NCI-H748 treated with DMSO at 0.1 percent for 48 hours (cell line): ENCODE measurements around the gene CCSER1.

Experiments
- DNase-seq: peaks from one replicate; lab custom pipeline; 2025; lab: John Stamatoyannopoulos, UW

Gene CCSER1

DNA sequence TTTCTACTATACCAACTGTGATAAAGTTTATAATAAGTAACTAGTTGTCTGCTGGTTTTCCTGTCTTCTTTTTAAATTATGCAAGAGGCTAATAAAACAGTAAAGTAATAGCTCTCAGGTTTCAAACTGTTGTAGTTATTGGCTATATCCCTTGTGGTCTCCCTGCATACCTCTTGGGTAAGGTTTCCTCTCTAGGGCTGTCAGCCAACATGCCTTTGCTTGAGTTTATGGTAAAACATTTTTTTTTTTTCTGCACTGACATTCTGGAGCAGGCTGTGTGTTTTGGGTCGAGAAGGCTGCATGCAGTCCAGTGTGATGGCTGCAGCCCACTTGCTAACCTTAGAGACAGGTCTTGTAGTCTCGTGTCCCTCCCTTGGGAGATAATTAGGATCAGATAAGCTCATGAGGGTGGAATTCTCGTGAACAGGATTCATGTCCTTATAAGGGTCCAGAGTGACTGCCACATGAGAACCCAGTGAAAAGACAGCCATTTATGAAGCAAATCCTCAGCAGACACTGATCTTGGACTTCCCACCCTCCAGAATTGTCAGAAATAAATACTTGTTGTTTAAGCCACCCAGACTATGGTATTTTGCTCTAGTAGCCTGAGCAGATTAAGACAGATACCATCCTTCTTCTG lies 831.2 kb downstream of the CCSER1 start:
- no peak for DNase-seq

DNA sequence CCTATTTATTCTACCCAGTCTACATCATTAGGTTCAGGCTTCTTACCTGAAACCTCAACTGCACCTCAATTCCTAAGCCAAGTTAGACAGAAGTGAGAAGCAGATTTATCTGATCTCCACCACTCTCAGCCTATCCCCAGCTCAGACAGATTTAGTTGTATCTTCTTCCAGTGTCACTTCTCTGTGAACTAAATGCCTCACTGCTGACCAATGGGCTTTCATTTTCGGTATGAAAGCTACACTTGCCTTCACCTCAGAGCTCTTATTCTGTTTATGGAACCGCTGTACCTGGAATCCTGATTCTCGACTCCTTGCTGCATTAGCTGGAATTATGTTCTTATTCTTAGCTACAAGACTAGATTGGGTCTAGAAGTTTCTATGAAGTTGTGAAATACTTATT lies 833.2 kb downstream of the CCSER1 start:
- DNase-seq = no peak

DNA sequence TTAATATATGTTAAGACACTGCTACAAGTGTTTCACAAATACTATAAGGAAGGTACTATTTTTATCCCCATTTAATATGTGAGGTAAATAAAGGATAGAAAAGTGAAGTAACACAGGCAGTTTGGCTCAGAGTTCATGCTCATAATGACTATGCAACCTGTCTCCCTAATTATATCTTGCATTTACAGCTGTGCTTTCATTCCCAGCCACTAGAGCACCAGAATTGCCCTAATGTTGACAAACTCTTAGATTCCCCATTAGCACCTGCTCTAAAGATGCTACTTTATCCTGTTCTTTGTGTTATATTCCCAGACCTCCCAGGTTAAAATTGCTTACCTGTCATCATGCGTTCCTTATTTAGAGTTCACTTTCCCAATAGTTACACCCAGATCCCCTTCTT lies 833.6 kb downstream of the CCSER1 start:
- peak; percentile 39 for DNase-seq

DNA sequence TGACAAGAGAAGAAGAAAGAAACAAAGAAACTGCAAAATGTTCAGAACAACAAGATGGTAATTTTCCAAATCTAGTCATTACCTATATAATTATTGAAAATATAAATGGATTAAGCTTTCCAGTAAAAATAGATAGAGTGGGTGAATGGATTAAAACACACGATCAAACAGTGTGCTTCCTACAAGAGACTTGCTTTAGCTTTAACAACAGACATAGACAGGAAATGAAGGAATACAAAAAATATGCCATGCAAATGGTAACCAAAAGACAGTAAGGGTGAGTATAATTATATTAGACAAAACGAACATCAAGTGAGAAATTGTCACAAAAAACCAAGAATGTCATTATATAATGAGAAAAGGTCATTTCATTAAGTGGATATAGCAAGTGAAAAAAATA lies 842.8 kb downstream of the CCSER1 start:
- DNase-seq = no peak

DNA sequence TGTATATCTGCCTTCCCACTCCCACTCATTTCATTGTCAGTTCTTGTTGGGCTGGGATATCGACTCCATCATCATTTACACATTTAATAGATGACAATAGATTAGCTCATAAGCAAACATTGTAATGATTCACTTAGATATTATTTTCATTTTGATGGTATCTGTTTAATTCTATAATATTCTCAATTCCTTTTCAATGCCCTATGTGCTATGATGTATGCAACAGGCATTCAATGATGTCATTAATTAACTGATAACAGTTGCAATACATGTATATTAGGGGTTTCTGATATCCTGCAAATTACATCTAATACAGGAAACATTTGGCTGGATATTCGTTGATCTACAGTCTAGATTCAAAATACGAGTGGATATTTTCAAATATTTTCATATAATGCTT lies 850.5 kb downstream of the CCSER1 start:
- no peak for DNase-seq

DNA sequence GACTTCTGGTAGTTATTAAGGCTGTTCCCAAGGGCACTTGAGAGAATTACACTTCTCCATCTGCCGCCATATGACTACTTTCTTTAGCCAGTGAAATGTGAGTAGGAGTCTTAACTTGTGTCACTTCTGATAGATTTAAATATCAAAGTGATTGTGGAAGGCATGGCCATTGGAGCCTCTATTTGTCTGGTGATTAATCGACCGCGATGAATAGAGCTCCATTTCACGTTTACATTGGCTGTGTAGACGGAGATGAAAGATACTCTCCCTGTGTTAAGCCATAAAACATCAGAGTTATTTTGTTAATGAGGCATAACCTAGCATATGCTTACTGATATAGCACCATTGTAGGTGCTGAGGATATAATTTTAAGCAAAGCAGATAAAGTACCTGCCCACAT lies 852.4 kb downstream of the CCSER1 start:
- DNase-seq = no peak

DNA sequence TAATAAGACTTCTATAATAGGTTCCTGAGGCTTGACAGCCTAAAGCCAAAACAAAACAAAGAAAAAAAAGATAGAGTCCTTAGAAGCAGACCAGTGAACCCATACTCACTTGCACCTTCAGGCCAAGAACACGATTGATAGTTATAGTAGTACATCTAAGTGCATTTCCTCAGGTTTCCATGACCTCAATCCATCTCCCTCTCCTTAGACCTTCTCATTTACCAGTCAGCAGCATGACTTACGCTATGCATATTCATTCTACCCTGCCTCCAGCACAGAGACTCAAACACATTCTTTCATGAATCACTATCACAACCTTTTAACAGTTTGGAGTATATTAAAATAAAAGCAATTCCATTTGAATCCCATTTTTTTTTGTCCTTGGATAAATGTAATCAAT lies 855.6 kb downstream of the CCSER1 start:
- DNase-seq = no peak

DNA sequence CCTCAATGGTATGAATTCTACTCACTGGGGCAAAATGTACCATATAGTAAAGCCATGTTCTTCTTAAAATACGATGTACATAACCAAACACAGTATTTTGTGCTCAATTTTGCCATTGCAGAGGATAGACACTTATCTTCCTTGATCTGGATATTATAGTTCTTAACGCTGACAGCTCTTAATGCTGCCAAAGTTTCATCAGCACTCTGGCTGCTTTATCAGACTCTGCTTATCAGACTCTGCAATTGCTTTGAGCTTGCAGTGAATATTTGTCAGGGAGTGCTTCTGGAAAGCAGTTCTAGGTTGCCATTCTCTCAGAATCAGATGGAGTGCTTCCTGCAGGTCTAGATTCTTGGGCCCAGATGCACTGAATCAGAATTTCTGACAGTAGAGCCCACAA lies 863.1 kb downstream of the CCSER1 start:
- no peak for DNase-seq

DNA sequence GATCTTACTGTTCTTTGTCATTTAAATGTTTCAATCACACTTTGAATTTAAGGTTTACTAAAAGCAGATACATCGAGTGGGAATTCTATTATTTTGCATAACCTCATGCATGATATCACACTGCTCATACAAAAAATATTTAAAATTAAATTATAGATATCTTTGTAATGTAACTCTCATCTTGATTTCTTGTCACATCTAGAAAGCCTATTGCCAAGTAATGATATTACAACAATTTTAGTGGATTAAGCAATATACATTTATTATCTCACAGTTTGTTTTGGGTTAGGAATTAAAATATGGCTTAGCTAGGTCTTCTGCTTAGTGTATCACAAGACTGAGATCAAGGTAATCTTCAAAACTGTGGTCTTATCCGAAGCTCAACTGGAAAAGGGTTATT lies 865.0 kb downstream of the CCSER1 start:
- DNase-seq = no peak

DNA sequence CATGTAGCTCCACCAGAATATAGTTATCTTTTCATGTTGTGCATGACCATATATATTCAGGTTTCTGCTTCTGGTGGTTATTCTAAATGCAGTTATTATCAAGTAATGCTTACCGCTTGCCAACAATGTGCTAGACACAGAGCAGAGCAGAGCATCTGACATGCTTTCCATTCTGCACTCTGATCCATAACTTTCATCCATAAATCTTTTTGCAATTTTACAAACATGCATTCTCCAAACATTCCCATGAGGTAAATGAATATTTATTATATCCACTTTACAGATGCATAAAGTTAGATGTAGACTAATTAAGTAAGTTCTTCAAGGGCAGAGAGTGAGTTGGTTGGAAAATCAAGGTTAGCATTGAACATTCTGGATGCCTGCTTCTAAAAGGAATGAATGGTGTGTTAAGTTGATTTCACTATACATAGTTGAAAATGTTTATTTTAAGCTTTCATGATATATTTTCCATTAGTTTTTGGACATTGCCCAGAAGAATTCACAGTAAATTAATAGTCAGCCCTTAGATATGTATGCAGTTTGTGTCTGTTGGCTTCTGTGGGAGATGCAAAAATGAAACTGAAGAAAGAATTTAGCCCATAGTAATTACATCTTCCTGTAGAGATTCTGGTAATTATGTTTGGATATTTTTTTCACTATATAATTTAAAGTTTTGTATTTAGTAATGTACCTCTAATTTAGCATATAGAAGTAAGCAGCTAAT lies 867.8 kb downstream of the CCSER1 start:
- DNase-seq = no peak

DNA sequence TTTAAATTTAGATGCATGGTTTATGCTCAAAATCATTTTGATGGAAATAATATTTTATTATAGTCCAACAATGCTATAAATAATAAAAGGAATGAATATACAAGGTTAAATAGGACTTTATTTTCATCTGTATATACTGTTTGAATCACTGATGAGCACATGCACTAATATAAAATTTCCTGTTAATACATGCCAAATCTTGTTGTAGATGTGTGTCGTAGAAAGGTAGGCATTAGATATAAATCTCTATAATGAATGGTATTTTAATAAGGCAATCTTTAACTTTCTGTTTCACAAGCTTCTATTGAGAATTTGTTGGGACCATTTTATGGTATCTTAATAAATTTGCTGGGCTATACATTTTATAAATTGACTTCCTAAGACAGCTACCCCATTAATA lies 868.8 kb downstream of the CCSER1 start:
- DNase-seq = no peak

DNA sequence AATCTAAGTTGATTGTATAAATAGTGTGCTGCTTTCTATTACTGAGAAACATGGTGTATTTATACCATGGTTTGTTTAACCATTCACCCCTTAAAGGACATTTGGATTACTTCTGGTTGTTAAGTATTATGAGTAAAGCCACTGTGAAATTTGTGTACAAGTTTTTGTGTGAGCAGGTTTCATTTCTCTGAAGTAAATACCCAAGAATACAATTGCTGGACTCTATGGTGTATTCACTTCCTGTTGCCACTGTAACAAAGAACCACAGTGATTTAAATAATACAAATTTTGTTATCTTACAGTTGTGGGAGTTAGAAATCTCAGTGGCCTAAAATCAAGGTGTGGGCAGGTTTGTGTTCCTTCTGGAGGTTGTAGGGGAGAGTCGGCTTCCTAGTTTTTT lies 869.6 kb downstream of the CCSER1 start:
- no peak for DNase-seq

DNA sequence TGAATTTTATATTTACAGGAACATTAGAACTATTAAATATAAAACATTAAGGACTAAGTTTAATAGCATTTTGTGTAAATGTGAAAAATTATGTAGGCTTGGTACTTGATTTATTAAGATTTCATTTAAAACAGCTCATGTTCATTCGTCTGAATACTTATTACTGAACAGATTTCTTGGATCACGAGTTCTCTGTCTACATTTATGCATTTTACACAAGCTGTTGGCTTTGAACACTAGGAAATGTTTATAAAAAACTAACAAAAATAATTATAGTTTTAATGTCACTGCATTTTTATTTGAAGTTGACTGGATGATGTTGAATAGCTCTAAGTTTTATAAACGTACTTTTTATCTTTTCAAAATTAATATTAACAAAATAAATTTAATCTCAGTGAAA lies 888.7 kb downstream of the CCSER1 start:
- DNase-seq = no peak

DNA sequence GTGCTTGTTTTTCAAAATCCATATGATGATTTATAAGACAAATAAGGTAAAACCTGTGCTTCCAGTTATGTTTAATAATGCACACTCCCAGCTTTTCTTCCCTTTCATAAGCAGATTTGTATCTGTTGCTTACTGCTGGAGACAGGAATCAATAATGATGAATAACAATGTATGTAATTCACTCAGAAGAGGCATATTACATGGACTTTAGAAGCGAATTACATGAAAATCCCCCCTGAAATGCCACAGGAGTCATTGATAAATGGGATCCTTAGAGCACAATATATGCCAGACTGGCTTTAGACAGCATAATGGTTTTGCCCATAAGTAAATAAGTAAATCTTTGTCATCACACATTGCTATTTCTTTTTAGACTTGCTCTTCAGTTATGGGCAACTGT lies 892.3 kb downstream of the CCSER1 start:
- DNase-seq = no peak

DNA sequence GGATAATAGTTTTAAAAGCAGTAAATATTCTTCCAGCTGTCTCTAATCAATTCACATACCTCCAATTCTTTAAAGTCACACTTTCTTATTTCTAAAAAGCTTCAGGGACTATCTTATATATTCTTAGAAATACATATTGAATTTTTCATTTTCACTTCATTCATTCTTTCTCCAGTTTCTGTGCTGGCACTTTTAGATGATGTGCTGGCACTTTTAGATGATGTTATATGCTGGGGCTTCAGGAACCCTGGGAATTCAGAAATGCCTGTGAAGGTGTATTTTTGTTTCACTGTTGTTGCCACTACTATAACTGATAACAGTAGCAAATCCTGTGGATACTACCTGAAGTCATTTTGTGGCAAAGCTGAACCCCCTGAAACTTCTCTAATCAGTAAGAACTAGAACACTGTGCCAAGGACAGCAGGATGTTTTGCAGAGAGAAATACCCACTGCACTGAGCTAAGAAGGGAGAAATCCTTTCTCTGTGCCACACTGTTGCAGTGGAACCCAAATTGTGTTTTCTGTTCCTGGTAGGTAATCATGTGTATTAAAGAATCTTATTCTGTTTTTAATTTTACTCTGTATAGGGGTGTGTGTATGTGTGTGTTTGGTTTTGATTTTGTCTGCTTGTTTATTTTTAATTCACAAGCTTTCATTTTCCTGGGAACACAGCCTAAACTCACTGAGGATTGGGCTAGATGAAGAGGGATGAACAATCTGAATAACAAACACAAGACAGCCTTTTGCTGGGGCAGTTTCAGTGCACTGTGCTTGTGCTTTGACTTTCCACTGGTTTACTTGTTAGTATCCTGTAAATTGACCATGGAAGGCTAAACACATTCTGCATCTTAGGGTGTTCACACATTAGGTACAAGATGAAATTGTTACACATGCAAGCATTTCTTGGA lies 898.3 kb downstream of the CCSER1 start:
- no peak for DNase-seq

DNA sequence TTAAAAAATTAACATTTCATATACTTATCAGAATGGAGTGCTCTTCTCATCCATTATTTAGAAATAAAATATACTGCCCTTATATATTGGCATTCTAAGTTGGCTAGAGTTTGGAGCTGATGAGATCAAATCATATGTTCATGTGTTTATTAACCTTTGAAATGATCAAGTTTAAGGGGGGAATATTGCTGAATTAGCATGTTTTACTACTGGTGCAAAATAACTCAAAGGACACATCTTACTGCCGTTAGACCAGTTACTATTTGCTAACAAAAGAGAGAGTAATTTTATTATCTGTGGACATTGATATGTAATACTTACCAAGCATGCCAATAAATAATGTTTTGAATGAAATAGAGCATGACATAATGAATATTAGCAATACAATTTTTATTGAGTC lies 901.0 kb downstream of the CCSER1 start:
- no peak for DNase-seq

DNA sequence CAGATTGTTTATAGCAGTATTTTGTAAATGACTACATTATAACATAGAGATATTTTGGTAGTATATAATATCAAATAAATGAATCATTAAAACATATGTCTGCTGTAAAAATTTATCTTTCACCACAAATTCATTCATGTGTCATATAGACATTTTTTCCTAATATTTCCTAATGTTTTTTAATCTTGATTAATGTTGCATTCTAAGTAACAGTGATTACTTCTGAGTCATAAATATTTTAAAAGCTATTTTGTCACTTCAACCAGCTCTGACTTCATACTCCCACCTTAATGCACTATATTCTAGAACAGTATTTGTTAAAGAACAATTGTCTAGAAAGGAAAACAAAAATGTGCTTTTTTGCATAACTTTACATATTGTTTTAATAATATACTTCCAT lies 904.6 kb downstream of the CCSER1 start:
- no peak for DNase-seq

DNA sequence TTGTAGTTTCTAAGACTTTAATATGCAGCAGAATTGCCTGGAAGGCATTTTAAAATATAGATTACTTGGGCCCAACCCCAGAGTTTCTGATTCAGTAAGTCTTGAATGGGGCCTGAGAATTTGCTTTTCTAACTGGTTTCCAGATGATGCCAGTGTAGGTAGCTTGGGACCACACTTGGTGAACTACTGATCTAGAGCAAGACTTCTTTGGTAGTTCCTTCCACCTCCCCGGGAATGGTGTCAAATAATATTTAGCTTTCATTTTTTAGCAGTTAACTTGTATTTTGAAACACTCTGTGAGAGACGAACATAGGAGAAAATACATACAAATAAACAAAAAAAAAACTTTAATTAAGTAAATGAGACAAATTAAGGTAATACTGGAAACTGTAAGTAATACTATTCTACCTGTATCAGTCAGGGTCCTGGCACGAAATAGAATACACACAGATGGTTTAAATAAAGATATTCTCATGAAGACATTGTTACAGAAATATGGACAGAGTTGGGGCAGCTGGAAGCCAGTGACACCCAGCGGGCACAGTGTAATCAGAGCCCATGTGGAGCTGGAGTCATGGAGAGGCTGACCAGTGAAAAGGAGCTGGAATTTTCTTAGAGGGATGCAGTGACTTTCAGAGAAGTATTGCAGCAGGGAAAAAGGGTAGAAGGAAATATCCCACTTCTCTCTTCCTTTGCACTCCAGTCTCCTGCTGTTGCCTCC lies 905.7 kb downstream of the CCSER1 start:
- DNase-seq = no peak

DNA sequence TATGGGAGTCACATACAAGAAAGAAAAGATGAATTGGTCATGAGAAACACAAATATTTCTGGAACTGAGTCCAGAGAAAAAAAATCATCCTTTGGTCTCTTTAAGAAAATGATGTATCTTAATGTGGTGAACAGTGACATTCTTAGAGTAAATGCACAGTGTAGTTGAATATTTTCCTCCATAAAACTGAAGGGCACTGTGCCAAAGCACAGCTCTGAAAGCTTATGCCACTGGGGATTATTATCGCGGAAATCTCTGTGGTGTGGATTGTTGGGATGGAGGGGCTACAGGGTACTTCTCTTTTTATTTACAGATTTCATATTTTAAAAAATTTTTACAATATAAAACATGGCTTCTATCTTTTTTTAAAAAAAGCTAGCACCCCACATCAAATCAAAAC lies 908.1 kb downstream of the CCSER1 start:
- no peak for DNase-seq

DNA sequence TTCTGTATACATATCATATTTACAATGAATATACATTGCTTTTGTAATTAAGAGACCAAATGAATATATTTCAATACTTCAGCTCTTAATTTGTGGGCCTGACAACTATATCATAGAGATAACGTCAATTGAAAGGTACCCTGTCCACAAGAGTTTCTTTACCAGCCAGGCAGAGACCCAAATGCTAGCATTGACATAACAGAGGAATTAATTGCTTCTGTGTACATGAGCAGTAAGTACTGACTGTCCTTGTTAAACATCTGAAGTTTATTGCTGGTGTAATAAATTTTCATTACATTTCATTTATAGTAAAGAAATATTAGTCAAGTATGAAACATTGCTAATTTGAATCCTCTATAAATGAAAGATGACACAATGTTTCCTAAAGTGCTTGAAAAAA lies 910.8 kb downstream of the CCSER1 start:
- no peak for DNase-seq

DNA sequence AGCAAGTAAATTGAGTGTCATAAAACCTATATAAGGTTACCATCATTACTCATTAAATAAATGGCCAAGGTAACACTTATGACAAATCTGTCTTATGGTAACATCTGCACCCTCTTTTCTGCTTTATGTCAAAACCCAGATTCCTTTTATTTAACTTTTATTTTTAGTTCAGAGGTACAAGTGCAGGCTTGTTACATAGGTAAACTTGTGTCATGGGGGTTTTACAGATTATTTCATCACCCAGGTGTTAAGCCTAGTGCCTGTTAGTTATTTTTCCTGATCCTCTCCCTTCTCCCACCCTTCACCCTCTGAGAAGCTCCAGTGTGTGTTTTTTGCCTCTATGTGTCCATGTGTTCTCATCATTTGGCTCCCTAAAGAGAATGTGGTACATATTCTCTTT lies 930.7 kb downstream of the CCSER1 start:
- no peak for DNase-seq

DNA sequence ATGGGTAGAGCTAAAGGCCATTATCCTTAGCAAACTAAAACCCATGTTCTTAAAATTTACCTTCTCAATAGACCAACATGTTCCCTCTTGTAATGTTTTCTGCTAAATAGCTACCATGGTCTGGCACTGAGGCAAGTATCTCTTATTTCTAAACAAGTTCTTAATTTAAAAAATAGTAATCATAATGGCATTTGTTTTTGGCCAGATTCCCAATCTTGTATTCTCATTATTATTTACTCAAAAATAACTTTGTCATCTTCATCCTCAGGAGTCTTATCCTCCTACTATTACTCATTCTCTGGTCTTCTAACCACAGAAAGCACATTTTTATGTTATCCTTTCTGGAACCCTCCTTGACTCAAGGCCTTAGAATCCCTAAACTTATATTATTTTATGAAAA lies 931.2 kb downstream of the CCSER1 start:
- no peak for DNase-seq
